Right kidney (tissue), 1 donor: ENCODE results near the gene LILRA2.
A peak's percentile ranks its signal among the peaks of the same experiment; 100 is the strongest.
"Not testable (repeated sequence)": the region's sequence is repeated elsewhere in the genome, so short reads cannot be mapped to it uniquely, and the experiment has no call there.

Experiments
- DNase-seq: peaks from one replicate; pipeline ENCODE4 v3.0.0-alpha.2; 2016

LILRA2 gene

DNA sequence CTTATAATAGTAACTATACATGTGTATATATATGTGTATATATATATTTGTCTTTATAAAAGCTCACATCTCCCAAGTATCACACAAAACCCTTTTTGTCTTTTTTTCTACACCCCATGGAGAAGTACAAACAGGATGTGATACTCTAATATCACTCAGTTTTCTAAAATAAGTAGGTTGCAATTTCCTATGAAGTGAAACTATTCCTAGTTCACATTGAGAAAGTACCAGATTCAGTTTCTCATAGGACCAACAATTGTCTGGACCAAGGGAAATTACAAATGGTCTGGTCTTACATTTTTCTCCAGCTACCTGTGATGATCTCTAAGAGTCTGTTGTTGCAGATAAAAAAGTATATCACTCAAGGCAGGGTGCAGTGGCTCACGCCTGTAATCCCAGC, 38.8 kb downstream of the LILRA2 start:
- DNase-seq: no peak

DNA sequence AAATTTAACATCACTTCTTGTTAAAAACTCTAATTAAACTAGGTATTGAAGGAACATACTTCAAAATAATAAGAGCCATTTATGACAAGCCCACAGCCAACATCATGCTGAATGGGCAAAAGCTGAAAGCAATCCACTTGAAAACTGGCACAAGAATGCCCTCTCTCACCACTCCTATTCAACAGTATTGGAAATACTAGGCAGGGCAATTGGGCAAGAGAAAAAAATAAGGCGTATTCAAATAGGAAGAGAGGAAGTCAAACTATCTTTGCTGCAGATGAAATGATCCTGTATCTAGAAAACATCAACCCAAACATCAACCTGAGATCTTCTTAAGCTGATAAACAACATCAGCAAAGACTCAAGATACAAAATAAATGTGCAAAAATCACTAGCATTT, 41.1 kb downstream of the LILRA2 start:
- no peak for DNase-seq

DNA sequence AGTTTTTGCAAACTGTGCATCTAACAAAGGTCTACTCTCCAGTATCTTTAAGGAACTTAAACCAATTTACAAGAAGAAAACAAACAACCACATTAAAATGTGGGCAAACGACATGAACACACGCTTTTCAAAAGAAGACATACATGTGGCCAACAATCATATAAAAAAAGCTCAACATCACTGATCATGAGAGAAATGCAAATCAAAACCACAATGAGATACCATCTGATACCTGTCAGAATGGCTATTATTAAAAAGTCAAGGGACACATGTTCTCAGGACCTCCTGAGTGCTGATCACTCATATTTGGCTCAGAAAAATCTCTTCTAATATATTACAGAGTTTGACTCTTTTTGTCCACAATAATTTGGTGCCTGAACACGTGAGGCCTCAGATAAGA, 42.5 kb downstream of the LILRA2 start:
- DNase-seq: no peak

DNA sequence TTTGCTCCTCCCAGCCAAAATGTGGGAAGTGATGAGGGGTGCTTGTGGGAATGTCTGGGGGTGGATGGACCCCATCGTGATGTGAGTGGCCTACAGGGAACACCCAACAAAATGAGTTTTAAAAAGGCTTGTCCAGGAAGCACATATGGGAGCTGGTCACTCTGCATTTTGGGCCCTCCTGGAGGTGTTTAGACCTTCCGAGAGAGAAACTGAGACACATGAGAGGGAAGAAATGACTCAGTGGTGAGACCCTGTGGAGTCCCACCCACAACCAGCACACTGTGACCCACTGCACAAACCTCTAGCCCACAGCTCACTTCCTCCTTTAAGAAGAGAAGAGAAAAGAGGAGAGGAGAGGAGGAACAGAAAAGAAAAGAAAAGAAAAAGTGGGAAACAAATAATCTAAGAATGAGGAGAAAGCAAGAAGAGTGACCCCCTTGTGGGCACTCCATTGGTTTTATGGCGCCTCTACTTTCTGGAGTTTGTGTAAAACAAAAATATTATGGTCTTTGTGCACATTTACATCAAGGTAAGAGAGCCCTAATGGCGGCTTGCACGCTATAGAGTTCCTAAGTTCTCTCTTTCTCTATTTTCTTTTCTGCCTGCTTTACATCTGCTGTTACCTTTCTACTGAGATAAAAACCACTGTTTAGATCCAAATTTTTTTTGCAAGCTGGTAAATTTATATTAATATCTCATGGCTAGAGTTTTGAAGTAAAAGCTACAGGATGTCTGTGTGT, 43.4 kb downstream of the LILRA2 start:
- no peak for DNase-seq

DNA sequence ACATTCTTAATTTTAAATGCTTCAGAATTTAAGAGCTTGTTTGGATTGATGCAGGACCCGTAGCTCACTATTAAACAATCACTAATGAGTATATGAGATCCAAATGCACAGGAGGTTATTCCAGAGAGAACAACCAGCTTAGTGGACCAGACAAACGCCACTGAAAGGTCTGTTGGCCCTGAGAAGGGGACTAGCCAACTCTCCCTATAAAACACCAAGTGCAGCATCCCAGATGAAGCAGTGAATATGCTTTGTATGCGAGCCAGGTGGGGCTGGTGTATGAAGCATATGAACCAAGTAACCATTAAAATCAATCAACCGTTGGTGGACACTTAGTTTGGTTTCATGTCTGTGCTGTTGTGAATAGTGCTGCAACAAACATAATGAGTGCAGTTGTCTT, 46.9 kb downstream of the LILRA2 start:
- no peak for DNase-seq

DNA sequence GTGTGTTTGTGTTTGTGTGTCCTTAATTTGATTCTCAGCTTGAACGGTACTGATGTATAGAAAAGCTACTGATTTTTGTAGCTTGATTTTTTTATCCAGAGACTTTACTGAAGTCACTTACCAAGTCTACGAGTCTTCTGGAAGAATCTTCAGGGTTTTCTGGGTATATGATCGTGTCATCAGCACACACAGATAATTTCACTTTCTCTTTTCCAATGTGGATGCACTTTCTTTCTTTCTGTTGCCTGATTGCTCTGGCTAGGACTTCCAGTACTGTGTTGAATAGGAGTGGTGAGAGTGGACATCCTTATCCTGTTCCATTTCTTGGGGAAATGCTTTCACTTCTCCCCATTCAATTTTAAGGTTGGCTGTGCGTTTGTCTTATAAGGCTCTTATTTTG, 48.8 kb downstream of the LILRA2 start:
- DNase-seq: no peak

DNA sequence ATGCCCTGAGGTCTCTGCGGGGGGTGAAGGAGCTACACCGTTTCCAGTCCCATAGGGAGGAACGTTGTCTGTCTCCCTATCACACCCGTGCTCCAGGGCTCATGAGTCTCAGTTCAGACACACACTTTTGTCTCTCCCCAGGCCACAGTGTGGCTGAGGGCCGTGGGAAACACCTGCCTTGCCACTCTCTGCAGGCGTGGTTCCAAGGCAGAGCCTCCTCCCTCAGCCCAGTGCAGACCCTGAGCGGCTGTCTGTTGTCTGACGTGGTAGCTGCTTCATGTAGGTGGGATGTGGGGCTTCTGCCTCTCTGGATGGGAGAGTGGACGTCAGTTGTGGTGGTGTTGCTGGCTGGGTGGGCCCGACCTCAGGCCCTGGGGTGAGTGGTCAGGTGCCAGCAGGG, 50.6 kb downstream of the LILRA2 start:
- DNase-seq: not testable (repeated sequence)

DNA sequence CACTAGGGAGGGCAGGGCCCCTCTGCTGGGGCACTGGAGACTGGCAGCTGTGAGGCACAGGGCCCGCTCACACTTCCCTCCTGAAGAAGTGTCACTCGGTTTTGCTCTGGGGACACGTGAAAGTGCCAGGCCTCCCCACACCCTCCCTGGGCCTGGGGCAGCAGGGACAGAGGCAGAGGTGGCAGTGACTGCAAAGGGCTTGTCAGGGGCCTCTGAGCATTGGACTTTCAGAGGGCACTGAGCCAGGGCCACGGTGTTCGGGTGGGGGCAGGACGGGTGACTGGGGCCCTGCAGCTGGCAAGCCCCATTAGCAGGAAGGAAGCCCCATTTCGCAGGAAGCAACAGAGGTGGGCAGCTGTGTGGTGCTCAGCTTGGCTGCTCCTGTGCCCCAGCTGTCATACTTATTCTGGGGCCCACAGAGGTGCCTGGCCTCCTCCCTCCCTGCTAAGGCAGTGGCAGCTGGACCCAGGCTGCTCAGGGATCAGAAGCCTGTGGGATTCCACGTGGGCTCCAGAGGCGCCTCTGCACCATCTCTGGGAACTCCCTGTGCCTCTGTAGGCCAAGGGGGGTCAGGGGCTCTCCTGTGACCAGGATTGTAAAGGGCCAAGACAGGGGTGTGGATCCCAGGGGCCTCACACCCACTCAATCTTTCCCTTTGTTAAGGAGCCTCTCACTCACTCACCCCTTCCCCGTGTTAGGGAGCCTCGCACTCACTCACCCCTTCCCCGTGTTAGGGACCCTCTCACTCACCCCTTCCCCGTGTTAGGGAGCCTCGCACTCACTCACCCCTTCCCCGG, 51.5 kb downstream of the LILRA2 start:
- DNase-seq: not testable (repeated sequence)

DNA sequence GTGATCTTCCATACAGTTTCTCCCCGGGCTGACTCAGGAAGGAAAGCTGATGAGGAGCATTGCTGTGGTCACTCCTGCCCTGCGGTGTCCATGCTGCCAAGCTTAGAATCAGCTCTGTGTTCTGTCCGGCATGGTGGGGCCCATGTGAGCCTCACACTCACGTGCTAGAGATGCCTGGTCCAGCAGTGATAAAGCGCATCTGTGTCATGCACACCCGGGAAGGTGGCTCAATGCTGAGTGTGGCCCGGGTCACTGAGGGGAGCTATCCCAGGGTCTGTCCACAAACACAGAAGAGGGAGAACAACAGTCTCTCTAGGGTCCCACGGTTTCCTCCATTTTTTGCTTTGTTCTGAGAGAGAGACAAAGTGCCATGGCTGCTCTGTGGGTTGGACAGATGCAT, 53.2 kb downstream of the LILRA2 start:
- no peak for DNase-seq

DNA sequence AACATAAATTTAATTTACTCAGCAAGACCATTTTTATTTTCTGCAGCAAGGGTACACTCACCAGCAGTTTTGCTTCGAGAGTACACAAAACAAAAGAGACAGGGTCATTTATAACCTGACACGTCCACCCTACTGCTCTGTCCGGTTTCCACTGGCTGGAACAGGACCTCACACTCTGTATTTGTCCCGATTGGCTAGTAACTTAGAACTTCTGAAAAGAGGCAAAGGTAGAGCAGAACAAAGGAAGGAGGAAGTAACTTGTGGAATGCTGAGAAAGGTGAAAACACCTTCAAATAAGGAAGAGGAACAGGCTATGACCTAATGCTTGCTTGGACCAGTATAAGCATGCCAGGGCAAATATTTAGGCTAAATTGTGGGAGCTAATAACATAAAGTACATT, 54.3 kb downstream of the LILRA2 start:
- DNase-seq: not testable (repeated sequence)

DNA sequence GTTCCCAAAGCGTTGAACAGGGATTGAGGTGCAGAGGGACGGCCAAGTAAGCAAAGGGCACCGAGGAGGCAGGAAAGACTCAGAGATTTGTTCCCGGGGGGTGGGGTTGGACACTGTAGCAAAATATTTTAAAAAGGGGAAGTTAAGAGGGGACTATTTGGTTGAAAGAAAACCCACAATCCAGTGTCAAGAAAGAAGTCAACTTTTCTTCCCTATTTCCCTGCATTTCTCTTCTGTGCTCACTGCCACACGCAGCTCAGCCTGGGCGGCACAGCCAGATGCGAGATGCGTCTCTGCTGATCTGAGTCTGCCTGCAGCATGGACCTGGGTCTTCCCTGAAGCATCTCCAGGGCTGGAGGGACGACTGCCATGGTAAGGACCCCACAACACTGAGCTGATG, 56.7 kb downstream of the LILRA2 start, which contains the start of gene LILRB1:
TSS of gene LILRB1 (plus strand) at position 223 of the 400 bp plus-strand sequence. CDS start 590 bp downstream, outside the sequence.
- DNase-seq: not testable (repeated sequence)

DNA sequence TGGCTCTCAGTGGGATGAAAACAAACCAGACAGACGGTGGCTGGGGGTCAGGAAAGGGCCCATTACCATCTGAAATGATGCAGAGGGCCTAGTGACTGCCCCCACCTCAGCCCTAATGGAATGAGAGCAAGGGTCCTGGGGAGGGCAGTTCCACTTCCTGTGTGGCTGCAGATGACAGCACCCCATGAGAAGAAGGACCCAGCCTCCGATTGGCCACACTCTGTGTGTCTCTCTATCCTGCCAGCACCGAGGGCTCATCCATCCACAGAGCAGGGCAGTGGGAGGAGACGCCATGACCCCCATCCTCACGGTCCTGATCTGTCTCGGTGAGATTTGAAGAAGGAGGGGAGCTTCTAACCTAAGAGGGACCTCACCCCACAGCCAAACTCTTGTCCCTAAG, 57.2 kb downstream of the LILRA2 start:
- DNase-seq: no peak

DNA sequence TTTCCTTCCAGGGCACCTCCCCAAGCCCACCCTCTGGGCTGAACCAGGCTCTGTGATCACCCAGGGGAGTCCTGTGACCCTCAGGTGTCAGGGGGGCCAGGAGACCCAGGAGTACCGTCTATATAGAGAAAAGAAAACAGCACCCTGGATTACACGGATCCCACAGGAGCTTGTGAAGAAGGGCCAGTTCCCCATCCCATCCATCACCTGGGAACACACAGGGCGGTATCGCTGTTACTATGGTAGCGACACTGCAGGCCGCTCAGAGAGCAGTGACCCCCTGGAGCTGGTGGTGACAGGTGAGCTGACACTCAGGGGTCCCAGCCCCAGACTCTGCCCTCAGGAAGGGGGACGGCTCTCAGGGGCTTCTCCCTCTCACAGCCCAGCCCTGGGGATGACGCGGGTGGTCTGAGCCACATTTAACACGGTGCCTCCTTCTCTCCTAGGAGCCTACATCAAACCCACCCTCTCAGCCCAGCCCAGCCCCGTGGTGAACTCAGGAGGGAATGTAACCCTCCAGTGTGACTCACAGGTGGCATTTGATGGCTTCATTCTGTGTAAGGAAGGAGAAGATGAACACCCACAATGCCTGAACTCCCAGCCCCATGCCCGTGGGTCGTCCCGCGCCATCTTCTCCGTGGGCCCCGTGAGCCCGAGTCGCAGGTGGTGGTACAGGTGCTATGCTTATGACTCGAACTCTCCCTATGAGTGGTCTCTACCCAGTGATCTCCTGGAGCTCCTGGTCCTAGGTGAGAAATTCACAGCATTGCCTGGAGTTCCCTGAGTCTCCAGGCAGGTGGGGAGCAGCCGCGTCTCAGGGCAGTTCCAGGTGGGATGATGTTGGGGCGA, 58.1 kb downstream of the LILRA2 start:
- DNase-seq: not testable (repeated sequence)

DNA sequence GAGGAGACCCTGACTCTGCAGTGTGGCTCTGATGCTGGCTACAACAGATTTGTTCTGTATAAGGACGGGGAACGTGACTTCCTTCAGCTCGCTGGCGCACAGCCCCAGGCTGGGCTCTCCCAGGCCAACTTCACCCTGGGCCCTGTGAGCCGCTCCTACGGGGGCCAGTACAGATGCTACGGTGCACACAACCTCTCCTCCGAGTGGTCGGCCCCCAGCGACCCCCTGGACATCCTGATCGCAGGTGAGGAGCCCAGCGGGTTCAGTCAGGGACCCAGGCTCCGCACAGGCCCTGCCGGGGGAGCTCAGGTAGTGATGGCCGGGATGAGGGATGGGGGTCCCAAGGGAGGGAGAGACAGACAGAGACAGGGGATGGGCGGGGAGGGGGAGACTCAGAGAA, 58.9 kb downstream of the LILRA2 start:
- DNase-seq: not testable (repeated sequence)

DNA sequence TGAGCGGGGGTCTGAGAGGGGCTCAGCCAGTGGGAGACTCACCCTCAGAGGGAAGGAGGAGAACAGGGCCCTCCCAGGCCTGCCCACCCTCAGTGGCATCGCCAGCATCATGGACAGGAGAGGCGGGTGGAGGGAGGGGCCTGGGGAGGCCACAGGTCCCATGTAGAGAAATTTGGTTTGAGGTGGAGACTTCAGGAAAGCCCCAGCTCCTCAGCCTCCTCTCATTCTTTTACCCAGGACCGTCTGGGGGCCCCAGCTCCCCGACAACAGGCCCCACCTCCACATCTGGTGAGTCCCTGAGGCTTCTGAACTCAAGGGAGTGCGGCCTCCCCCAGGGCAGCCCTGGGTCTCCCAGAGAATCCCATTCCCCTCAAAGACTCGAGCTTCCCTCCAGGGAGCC, 59.8 kb downstream of the LILRA2 start:
- DNase-seq: no peak

DNA sequence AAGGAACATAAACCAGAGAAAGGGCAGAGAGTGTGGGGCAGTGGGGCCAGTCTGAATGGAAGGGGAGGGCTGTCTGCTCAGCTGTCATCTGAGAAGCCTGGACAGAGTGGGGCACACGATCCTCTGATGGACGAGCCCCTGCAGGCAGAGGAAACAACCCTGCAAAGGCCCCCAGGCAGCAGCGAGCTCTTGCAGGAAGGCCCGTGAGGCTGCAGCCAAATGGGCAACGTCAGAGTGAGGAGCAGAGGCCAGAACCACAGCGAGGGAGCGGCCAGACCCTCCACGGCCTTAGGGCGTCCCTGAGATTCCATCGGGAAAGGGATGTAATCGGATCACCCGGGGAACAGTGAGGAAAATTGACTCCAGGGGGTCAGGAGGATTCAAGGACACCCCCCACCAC, 62.5 kb downstream of the LILRA2 start:
- DNase-seq: peak; percentile 18

DNA sequence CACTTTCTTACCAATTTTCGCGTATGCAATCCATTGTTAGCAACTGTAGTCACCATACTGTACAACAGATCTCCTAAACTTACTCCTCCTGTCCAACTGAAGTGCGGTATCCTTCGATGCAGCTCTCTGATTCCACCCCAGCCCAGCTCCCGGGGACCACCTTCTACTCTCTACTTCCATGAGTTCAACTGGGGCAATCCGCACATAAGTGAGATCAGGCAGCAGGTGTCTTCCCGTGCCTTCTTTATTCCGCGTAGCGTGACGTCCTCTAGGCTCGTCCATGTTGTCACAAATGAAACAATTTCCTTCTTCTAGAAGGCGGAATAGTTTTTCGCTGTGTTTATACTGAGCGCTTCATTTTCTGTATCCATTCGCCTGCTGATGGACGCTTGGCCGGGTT, 65.1 kb downstream of the LILRA2 start:
- DNase-seq: no peak
